Globus pallidus (tissue), 1 donor: ENCODE results near the gene EEF1A2.
A peak's percentile ranks its signal among the peaks of the same experiment; 100 is the strongest.
"Not testable (repeated sequence)": the region's sequence is repeated elsewhere in the genome, so short reads cannot be mapped to it uniquely, and the experiment has no call there.

ENCODE experiments used
- DNase-seq: peaks from one replicate; pipeline ENCODE4 v3.0.0-alpha.2; 2015; ENCODE audit warnings: low spot score

Gene EEF1A2

GRCh38 chr20:63520504-63520933 is 21.6 kb upstream of the EEF1A2 start, which contains the start of gene PPDPF:
Gene PPDPF (plus strand): TSS chr20:63520765. CDS start chr20:63521309, 544 bp downstream.
- DNase-seq: peak; percentile 82

GRCh38 chr20:63519668-63520503 is 21.0 kb upstream of the EEF1A2 start:
- DNase-seq: peak; percentile 26

GRCh38 chr20:63518946-63519667 is 20.2 kb upstream of the EEF1A2 start:
- DNase-seq: no peak

GRCh38 chr20:63518351-63518861 is 19.5 kb upstream of the EEF1A2 start:
- DNase-seq: no peak

- DNase-seq: no peak
These were observed 18.8 kb upstream of the EEF1A2 start for GRCh38 chr20:63517376-63518309.

GRCh38 chr20:63514520-63514919 is 15.6 kb upstream of the EEF1A2 start:
- not testable (repeated sequence) for DNase-seq

- DNase-seq: no peak
These were observed 14.3 kb upstream of the EEF1A2 start for GRCh38 chr20:63513207-63513606.

GRCh38 chr20:63509088-63509564 is 10.2 kb upstream of the EEF1A2 start:
- DNase-seq: no peak

GRCh38 chr20:63508072-63508768 is 9.3 kb upstream of the EEF1A2 start:
- no peak for DNase-seq

- no peak for DNase-seq
These were observed 8.3 kb upstream of the EEF1A2 start for GRCh38 chr20:63507083-63507743.

- DNase-seq: no peak
These were observed 6.8 kb upstream of the EEF1A2 start for GRCh38 chr20:63505723-63506122.

- DNase-seq: no peak
These were observed 6.4 kb upstream of the EEF1A2 start for GRCh38 chr20:63505281-63505680.

GRCh38 chr20:63504642-63505041 is 5.8 kb upstream of the EEF1A2 start:
- DNase-seq: no peak

- DNase-seq: no peak
These were observed 4.6 kb upstream of the EEF1A2 start for GRCh38 chr20:63503524-63503923.

- DNase-seq: no peak
These were observed 3.8 kb upstream of the EEF1A2 start for GRCh38 chr20:63502671-63503172.

- no peak for DNase-seq
These were observed 3.2 kb upstream of the EEF1A2 start for GRCh38 chr20:63501818-63502670.

- no peak for DNase-seq
These were observed 2.3 kb upstream of the EEF1A2 start for GRCh38 chr20:63500902-63501817.
